Right kidney (tissue), 9 donors: ENCODE data around the gene CD300C.
"Not testable (repeated sequence)": the region's sequence is repeated elsewhere in the genome, so short reads cannot be mapped to it uniquely, and the experiment has no call there.

ENCODE experiments used
- DNase-seq: peaks from one replicate; pipeline ENCODE4 v3.0.0-alpha.2; 2016
- long read RNA-seq, 8 donors: transcript quantifications; one replicate each; lab custom pipeline, GENCODE V29; 2026

Gene CD300C
- long read RNA-seq, donor 1: 0 reads
- long read RNA-seq, donor 2: 0 reads
- long read RNA-seq, donor 3: 0 reads
- long read RNA-seq, donor 4: 0 reads
- long read RNA-seq, donor 5, partial matches to known transcripts: 0 of 1 reads
- long read RNA-seq, donor 5, other reads (novel, unspliced or antisense): 0 of 1 reads
- long read RNA-seq, donor 6: 0 reads
- long read RNA-seq, donor 7: 0 reads
- long read RNA-seq, donor 8: 0 reads

DNA sequence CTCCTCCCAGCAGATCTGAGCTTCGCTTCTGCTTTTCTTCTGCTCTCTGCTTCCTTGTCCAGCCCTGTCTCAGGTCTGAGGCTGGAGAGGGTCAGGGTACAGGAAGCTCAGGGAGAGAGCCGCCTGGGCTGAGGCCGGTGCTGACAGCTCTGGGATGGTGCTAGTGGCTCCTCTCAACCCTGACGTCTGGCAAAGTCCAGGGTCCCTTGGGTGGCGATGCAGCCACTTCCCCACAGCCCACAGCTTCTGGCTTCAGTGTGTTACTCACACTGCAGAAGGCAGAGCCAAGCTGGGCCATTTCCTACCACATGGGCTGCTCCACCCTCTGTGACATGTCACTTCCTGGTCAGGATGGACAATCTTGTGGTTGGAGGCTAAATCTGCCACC lies at the start of gene CD300C:
Gene CD300C, minus strand, starts transcription at position 273 of the 388 bp plus-strand sequence. CDS start 333 bp downstream, outside the sequence.
- no peak for DNase-seq

DNA sequence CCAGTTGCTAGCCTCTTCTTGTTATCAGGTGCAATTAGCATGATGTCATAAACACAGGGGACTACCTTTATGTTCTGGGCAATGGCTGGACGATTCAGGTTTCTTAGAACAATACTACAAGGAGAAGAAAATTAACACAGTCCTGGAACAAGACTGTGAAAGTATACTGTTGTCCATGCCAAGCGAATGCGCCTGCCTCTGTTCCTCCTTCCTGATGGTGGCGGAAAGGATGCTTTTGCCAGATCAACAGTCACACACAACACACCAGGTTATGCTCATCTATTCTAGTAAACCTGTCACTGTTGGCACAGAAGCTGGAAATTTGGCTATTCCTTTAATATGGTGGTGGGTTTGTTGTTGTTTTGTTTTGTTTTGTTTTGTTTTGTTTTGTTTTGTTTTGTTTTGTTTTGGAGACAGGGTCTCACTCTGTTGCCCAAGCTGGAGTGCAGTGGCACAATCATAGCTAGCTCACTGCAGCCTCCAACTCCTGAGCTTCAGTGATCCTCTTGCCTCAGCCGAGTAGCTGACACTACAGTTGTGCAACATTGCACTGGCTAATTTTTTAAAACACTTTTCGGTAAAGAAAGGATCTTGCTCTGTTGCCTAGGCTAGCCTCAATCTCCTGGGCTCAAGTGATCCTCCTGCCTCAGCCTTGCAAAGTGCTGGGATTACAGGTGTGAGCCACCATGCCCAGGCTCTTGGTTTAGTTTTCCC lies 49.3 kb upstream of the CD300C start:
- DNase-seq: no peak

DNA sequence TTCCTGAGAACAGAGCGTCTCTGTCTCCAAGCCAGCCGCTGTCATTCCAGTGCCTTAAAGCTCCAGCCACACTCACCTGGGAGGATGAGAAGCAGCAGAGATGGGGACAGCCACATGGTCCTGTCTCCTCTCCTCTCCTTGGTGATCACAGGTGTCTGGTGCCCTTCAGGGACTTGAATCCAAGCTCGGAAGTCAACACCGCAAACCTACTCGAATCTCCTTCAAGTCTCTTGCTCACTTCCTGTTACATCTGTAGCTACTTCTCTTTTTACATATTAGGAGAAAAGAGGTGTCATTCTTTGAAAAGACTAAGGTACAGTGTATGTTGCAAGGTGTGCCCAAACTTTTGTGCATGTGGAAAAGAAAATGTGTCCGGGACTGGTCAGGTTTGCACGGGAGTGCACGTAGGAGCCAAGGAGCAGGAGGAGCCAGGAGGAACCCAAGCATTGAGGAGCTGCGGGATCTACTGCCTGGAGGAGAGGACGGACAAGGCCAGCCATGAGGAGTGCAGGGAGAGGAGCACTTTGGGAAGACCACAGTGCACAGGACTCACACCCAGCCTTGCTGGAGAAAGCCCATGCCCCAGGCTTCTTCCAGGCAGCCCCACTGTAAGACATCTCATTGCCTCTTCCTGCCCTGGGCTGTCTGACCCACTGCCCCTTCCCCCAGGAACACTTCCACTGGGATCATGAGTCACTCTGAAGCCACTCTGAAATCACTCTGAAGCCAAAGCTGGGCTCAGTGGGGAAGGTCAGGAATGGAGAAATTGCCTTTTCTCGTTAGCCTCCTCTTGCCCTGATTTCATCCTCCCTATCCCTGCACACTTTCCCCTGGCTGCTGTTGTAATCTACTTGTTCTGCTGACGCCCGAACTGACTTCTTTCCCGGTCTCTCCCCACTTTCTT lies 46.4 kb upstream of the CD300C start, which contains the start of gene CD300LD:
Gene CD300LD, minus strand, starts transcription at position 197 of the 904 bp plus-strand sequence. Its CDS starts 81 bp downstream, at position 116.
- DNase-seq: no peak

DNA sequence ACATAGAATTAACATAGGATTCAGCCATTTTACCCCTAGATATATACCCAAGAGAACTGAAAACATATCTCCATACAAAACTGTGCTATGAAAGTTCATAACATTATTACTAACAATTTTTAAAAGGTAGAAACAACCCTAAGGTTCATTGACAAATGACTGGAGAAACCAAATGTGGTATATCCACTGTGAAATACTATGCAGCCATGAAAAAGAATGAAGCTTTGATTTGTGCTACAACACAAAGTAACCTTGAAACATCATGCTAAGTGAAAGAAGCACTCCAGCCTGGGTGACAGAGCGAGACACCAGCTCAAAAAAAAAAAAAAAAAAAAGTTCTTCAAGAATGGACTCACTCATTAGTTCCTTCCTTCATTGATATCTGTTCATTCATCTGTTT lies 45.6 kb upstream of the CD300C start:
- DNase-seq: no peak

DNA sequence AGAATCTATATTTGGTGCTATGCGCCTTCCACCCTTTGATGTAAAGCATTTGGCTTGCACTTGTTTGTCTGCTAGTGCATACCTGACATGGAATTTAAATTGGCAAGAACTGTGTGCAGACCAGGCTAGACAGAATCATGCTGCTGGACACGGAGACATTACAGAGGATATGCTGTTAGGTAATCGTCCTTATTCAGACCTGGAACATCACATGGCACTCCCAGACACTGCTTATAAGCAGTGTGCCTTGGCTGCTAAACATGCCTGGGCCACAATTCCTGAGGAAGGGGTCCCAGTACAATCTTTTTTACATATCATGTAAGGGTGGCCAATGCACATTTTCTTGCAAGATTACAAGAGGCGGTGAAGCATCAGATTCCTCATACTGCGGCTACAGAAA lies 39.8 kb upstream of the CD300C start:
- DNase-seq: no peak

DNA sequence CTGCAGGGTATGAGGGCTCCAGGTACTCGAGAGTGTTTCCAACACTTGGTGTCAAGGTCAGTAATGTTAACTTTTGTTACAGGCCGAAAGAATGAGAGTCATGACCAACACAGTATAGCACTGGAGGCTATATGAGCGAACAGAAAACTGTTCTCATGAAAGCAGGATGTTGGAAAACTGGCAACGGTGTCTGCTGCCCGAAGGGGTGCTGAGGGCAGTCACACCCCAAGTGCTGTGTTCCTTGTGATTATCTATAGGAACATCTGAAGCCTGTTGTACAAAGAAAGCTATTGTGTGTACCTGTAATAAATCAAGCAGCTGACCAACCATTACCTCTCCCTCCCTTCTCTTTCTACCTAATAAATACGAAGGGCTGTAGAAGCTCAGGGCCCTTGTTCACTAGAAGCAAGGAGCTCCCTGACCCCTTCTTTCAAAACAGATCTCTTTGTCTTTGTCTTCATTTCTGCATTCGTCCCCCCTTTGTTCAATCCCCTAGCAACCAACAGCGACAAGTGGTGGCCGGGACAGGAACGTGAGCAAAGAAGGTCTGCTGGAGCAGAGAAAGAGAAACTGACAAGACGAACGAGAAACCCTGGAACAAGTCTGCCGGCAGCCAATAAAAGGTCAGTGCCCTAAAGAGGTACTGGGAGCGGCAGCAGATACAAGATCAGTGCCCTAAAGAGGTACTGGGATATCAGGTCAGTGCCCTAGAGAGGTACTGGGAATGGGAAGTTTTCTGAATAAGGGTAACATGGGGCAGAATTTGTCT lies 38.6 kb upstream of the CD300C start:
- no peak for DNase-seq

DNA sequence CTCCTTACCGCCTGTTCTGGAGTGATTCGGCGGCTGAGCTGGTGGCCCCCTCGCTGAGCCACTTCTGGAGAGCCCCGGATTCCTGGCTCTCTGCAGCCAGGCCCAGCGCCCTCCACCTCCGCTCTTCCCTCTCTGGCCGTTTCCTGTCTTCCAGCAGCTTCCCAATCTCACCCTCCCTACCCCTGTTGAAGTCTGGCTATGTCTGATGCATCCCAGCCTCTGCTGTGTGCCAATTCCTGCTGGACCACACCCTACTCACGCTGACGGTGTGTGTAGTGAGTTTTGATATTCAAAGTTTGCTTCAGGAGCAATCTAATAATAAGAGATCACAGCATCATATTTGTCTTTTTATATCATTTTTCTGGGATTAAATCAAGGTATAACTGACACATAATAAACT lies 36.7 kb upstream of the CD300C start:
- no peak for DNase-seq

DNA sequence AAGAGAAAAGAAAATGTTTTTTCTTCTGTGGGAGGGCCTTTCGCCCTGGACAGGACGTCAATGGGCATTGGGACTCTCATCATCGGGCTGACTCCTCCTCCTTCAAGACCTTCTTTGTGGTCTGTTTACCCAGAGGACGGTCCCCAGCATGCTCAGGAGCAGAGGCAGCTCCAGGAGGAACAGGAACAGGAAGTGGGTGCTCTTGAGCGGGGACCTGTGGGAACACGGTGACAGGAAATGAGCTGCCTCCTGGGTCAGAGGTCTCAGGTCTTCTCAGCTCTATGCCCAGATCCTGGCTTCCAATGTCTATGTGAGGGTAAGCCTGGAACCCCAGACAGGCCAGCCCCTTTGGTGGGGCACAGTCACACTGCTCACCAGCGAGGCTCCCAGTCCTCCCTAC lies 34.0 kb upstream of the CD300C start:
- no peak for DNase-seq

DNA sequence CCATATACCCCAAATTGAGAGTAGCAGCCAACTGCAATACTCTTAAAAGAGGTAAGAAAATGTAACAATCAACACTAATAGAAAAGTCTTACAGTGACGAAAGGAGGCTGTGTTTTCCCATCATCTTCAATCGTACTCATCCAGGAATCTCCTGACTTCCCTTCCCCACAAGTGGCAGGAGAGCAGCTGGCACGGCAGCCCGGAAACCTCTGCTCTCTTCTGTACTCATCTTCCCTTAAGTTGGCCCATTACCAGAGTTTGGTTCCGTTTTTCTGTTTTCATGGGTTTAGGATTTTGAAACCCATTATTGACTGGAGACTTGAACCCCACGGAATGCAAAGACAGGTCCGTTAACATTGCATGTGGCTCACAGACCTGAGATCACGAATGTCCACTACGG lies 33.1 kb upstream of the CD300C start:
- no peak for DNase-seq

DNA sequence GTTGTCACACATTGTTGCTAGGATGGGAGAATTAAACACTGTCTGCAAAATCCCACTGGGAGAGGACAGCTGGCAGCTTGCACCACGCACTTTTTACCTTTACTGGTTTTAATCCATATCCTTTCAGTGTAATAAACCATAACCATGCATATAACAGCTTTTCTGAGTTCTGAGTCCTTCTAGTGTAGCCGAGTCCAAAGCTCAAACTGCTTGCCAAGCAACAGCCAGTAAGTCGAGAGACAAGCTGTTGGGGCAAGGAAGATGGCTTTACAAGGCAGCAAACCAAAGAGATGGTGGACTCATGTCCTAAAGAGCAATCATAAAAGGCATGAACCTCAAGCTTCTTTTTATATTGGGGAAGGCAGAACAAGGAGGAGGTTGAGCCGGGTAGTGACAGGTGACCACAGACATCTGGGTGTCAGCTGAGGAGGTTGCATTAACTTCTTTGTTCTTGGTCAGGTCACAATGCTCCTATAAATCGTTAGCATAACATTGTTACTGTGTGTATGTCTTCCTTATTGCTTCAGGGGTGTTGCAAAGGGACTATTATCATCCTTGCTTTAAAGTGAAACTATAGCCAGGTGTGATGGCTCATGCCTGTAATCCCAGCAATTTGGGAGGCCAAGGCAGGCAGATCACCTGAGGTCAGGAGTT lies 28.7 kb upstream of the CD300C start:
- DNase-seq: no peak

DNA sequence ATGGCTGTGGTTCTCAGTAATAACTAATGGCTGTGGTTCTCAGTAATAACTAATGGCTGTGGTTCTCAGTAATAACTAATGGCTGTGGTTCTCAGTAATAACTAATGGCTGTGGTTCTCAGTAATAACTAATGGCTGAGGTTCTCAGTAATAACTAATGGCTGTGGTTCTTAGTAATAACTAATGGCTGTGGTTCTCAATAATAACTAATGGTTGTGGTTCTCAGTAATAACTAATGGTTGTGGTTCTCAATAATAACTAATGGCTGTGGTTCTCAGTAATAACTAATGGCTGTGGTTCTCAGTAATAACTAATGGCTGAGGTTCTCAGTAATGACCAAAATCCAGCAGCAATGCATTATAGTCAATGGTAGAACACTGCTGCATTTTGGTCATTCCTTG lies 27.7 kb upstream of the CD300C start:
- not testable (repeated sequence) for DNase-seq

DNA sequence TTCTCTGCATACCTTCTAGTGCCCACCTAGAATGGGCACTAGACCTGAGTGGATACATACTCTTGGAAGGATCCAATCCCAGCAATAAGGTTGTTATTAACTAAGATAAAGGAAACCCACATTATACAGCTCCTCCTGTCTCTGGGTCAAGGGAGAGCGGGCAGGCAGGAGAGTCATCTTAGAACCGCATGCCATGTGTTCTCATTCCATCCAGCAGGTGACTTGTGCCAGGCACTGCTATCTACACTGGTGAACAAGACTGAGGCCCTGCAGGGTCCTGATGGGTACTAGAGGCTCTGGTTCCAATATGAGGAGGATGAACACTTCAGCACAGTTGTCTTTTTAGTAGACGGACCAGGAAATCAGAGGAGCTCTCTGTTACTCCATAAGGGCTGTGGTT lies 27.3 kb upstream of the CD300C start:
- no peak for DNase-seq

DNA sequence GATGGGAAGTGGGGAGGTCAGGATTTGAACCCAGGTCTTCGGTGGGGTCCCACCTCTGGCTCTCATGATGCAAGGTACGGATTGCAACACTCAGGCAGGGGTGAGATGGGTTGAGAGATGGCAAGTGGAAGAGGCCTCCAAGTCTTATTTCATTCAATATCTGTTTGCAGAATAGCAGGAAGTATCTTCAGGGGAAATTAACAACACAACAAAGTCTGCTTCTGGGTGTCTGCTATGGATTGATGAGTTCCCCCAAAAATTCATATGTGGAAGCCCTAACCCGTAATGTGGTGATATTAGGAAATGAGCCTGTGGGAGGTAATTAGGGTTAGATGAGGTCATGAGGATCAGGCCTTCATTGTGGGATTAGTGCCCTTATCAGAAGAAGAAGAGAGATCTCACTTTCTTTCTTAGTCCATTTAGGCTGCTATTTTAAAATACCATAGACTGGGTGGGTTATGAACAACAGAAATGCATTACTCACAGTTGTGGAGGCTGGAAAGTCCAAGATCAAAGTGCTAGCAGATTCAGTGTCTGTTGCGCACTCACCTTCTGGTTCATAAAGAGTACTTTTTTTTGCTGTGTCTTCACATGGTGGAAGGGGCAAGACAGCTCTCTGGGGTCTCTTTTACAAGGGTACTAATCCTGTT lies 25.8 kb upstream of the CD300C start:
- DNase-seq: no peak

DNA sequence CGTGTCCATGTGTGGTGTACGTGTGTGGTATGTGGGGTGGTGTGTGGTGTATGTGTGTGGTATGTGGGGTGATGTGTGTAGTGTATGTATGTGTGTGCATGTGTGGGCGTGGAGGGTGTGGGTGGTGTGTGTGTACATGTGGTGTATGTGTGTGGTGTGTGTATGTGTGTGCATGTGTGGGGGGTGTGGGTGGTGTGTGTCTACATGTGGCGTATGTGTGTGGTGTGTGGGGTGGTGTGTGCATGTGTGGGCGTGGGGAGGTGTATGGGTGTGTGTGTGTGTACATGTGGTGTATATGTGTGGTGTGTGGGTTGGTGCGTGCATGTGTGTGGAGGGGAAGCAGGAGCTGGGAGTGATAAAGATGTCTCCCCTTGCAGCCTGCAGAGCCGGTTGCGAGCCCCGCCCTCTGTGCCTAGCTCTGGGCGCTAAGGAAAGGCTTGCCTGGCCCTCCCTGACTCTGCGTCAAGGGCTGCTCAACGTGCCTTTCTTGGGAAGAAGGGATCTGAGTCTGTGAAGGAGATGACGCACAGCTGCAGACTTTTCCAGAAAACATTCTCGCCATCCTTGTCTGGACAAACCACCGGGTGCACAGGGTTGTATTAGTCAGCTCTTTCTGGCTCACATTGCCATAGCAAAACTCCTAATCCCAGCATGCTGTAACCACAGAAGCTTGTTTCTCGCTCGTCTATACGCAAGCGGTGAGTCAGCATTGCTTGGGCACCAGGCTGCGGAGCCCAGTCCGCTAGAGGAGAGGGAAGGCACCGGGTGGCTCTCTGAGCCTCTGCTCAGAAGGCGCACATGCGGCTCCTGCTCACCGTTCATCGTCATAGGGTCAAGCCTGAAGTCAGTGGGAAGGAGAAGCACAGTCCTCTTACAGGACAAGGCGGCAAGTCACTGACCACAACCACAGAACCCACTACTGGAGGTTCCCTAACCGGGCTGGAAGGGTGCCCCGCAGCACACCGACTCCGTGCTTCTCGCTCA lies 23.4 kb upstream of the CD300C start:
- no peak for DNase-seq

DNA sequence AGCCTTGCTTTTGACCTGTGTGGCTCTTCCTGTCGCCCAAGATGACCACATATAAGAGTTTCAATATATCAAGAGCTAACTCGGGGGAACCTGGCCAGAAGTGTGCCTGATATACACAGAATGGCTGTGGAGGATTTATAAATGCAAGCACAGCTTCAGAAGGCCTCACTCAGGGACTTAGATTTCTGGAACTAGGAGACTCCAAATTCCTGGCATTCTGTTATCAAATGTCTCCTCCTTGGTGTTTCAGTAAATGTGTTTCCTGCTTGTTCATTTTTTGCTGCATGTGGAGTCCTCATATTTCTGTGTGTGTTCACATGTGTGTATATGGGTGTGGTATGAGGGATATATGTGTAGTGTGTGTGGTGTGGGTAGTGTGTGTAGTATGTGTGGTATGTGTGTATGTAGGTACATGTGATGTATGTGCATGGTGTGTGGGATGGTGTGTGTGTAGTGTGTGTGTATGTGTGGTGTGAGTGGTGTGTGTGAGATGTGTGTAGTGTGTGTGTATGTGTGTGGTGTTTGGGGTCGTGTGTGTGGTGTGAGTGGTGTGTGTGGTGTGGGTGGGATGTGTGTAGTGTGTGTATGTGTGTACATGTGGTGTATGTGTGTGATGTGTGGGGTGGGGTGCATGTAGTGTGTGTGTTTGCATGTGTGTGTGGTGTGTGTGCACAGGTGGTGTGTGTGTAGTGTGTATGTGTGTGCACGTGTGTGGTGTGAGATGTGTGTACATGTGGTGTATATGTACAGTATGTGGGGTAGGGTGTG lies 22.4 kb upstream of the CD300C start:
- no peak for DNase-seq

DNA sequence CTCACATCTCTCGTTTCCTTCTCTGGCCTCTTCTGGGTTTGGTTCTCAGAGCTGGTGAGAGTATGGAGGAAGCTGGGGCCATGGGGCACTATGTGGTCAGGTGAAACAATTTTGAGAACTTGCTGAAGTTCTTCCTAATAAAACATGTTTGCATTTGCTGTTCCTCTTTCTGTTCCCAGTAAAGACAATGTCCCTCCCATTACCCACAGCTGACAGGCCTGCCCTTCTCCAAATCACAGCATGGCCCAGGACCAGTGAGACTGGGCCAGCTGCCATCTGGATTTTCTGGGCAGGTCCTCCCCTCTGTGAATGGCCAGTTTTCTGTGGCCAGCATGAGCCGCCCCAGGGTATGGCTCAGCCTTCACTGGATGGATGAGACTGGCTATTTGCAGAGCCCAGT lies 21.5 kb upstream of the CD300C start, which contains the start of gene CD300H:
Gene CD300H, minus strand, starts transcription at position 113 of the 400 bp plus-strand sequence.
- DNase-seq: no peak

DNA sequence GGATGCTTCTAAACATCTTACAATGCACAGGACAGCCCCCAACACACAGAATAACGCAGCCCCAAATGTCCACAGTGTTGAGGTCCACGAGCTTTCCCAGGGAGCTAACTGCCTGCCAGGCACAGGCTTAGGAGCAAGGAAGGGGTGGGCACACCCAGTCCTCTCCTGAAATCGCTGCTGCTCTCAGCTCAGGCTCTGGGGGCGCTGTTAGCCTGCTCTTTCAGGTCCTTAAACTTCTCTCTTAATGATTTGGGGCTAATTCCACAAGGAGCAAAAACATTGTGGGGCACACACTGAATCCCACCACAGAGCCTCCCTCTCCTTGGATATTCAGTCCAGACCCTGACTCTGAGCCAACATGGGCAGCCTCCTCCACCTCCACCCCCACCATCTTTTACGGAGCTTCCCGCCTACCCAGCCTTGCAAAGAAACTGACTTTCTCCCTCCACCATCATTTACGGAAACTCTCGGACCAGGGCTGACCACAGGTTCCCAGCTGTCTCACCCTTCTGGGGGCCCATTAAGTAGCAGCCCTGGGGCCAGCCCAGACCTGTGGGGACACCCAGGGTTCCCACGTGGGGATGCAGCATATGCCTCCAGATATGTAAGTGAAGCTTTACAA lies 20.3 kb upstream of the CD300C start:
- DNase-seq: no peak

DNA sequence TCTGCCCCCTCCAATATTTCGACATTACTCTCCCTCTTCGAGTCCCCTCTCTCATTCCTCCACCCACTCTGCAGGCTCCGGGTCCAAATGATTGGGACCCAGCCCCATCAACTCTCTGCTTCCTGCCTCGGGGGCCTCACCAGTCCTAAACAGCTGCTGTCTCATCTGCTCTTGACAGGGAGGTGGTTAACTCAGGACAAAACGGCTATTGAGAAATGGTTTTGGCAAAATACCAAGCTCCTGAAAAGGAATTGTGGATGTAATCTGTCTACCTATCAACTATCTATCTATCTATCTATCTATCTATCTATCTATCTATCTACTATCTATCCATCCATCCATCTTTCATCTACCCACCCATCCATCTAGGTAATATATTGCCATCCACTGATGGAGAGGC lies 19.2 kb upstream of the CD300C start:
- no peak for DNase-seq

DNA sequence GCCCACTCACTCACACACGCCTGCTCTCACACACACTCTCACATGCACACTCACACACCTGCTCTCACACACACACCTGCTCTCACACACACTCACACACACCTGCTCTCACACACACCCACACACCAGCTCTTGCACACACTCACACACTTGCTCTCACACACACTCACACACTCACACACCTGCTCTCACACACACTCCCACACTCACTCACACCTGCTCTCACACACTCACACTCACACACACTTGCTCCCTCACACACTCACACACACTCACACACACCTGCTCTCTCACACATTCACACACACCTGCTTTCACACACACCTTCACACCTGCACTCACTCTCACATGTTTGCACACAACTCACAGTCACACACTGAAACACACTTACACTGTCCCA lies 17.4 kb upstream of the CD300C start:
- no peak for DNase-seq
